Testis (tissue), 3 donors: Measurements from ENCODE around the gene CSMD2. TPM values are rescaled to one million over a fixed set of nuclear protein-coding genes. Genes with fewer than 3 reads are reported as not detected.

Source experiments
- DNase-seq: peaks from one replicate; pipeline ENCODE4 v3.0.0-alpha.2; 2019
- H3K27ac ChIP-seq, 2 donors: fragments of 200-600 bp; sonication (generic); one replicate each; pipeline ENCODE4 v1.5.1; 2019
- H3K27me3 ChIP-seq: fragments of 200-600 bp; sonication (generic); one replicate; pipeline ENCODE4 v1.5.1; 2019
- H3K36me3 ChIP-seq: fragments of 200-600 bp; sonication (generic); one replicate; pipeline ENCODE4 v1.5.1; 2017; ENCODE audit warnings: low read depth; ENCODE audit errors: missing control alignments
- H3K4me1 ChIP-seq: fragments of 200-600 bp; sonication (generic); one replicate; pipeline ENCODE4 v1.5.1; 2019
- H3K4me3 ChIP-seq, 2 donors: fragments of 200-600 bp; sonication (generic); one replicate each; pipeline ENCODE4 v1.5.1; 2017 to 2019
- H3K9me3 ChIP-seq: fragments of 200-600 bp; sonication (generic); one replicate; pipeline ENCODE4 v1.5.1; 2017
- CTCF ChIP-seq, 3 experiments: fragments of 450-650 bp in 2 of 3; fragments of 200-600 bp in 1 of 3; sonication (generic) in 1 of 3; IDR thresholded peaks; one replicate each; pipeline ENCODE4 v1.5.1; 2016 to 2019; ENCODE audit warnings: antibody characterized with exemption in 3 of 3, mild to moderate bottlenecking in 2 of 3, moderate library complexity in 1 of 3
- POLR2A ChIP-seq: fragments of 450-650 bp; IDR thresholded peaks from one replicate; pipeline ENCODE4 v1.6.1; 2017; ENCODE audit warnings: antibody characterized with exemption, mild to moderate bottlenecking, moderate library complexity
- WGBS, 2 donors: methylation state at CpG; one replicate each; pipeline ENCODE4 v1.1.5; 2018; 5-methylcytosine and 5-hydroxymethylcytosine counted together
- intact Hi-C: fragments of 100-400 bp; cut with DNase I; formaldehyde crosslinking; loops from one replicate; pipeline ENCODE4 v1.15.1; 2023; ENCODE audit warnings: low total_unique reads
- polyA plus RNA-seq: library from polyadenylated mRNA; stranded (reverse); fragments of 350-450 nt; fragmentation: Illumina TruSeq; extraction: RNeasy Lipid Tissue Mini Kit (QIAGEN cat#74804); gene quantifications from one replicate; pipeline ENCODE4 v1.2.3, GENCODE V29; 2014; ENCODE audit warnings: low read depth, low replicate concordance; ENCODE audit not compliant: insufficient read depth
- total RNA-seq, 2 donors: library from RNA; depleted of rRNA; stranded (reverse); fragments of >200 nt; gene quantifications; one replicate each; pipeline ENCODE4 v1.2.3, GENCODE V29; 2016

The CSMD2 gene
- total and polyA plus RNA-seq, 3 donors from 2014 or later, result 1.2 to 3.8 (median 2.7) TPM

- H3K36me3 ChIP-seq, result no peaks in the 10 kb centered on the region
- intact Hi-C loops, result no loop called here
- peaks cover 1% of the 10 kb centered on the region for H3K4me1 ChIP-seq
- H3K27me3 ChIP-seq, result no peaks in the 10 kb centered on the region
- no peak for DNase-seq
- 86 to 93% methylated on average over 4 of the region's 4 CpGs for WGBS, 2 donors
- no peak overlapping the region for H3K27ac ChIP-seq
- H3K9me3 ChIP-seq, result no peaks in the 10 kb centered on the region
- TF ChIP-seq POLR2A (no peak), CTCF (IDR thresholded peaks at IDR 0.05) (no peak)
- H3K4me3 ChIP-seq, result no peak overlapping the region
Observed at GRCh38 chr1:33979341-33979740, 185.7 kb downstream of the CSMD2 start.

GRCh38 chr1:33975961-33976360 is 189.1 kb downstream of the CSMD2 start:
- Histone ChIP-seq H3K9me3 (no peaks in the 10 kb centered on the region), H3K36me3 (no peaks in the 10 kb centered on the region), H3K4me3 (no peak overlapping the region), H3K27ac (no peak overlapping the region), H3K27me3 (no peaks in the 10 kb centered on the region), H3K4me1 (peaks cover 32% of the 10 kb centered on the region)
- DNase-seq, result no peak
- WGBS, 2 donors, result 93 to 97% methylated on average over 3 of the region's 3 CpGs
- intact Hi-C loops, result no loop called here
- TF ChIP-seq CTCF (IDR thresholded peaks at IDR 0.05) (no peak), POLR2A (no peak)

GRCh38 chr1:33973799-33974545 is 191.1 kb downstream of the CSMD2 start:
- Histone ChIP-seq H3K4me3 (no peak overlapping the region), H3K4me1 (peaks cover 33% of the 10 kb centered on the region), H3K27me3 (no peaks in the 10 kb centered on the region), H3K9me3 (no peaks in the 10 kb centered on the region), H3K27ac (no peak overlapping the region), H3K36me3 (no peaks in the 10 kb centered on the region)
- intact Hi-C loops, result no loop called here
- DNase-seq, result peak; percentile 82
- 51 to 53% methylated on average over 8 of the region's 8 CpGs for WGBS, 2 donors
- no peak for TF ChIP-seq POLR2A
- no peak for TF ChIP-seq CTCF (IDR thresholded peaks at IDR 0.05)

GRCh38 chr1:33972676-33973395 is 192.2 kb downstream of the CSMD2 start:
- 65 to 66% methylated on average over 10 of the region's 10 CpGs for WGBS, 2 donors
- H3K36me3 ChIP-seq, result no peaks in the 10 kb centered on the region
- intact Hi-C loops, result no loop called here
- TF ChIP-seq CTCF (IDR thresholded peaks at IDR 0.05) (no peak), POLR2A (no peak)
- peak; percentile 88 for DNase-seq
- no peak overlapping the region for H3K4me3 ChIP-seq
- H3K9me3 ChIP-seq, result no peaks in the 10 kb centered on the region
- peaks cover 33% of the 10 kb centered on the region for H3K4me1 ChIP-seq
- H3K27ac ChIP-seq, result no peak overlapping the region
- no peaks in the 10 kb centered on the region for H3K27me3 ChIP-seq
